BLaER1 (cell line): ENCODE results near the gene MORC1.
"Not testable (repeated sequence)": the region's sequence is repeated elsewhere in the genome, so short reads cannot be mapped to it uniquely, and the experiment has no call there.

ENCODE experiments used
- H3K27ac ChIP-seq: shearing (Covaris generic); formaldehyde crosslinking; 2 replicates; pipeline ENCODE4 v1.8.1; 2022
- H3K27me3 ChIP-seq: shearing (Covaris generic); formaldehyde crosslinking; 2 replicates; pipeline ENCODE4 v1.8.1; 2022
- H3K36me3 ChIP-seq: shearing (Covaris generic); formaldehyde crosslinking; 2 replicates; pipeline ENCODE4 v1.8.1; 2022
- H3K4me1 ChIP-seq: shearing (Covaris generic); formaldehyde crosslinking; 2 replicates; pipeline ENCODE4 v1.8.1; 2022
- H3K4me2 ChIP-seq: shearing (Covaris generic); formaldehyde crosslinking; 2 replicates; pipeline ENCODE4 v1.8.1; 2022
- H3K4me3 ChIP-seq: shearing (Covaris generic); formaldehyde crosslinking; 2 replicates; pipeline ENCODE4 v1.8.1; 2022
- H3K9ac ChIP-seq: shearing (Covaris generic); formaldehyde crosslinking; 2 replicates; pipeline ENCODE4 v1.8.1; 2022
- H3K9me3 ChIP-seq: shearing (Covaris generic); formaldehyde crosslinking; 2 replicates; pipeline ENCODE4 v1.8.1; 2022
- H4K20me1 ChIP-seq: shearing (Covaris generic); formaldehyde crosslinking; 2 replicates; pipeline ENCODE4 v1.8.1; 2022
- Cebpa-rat ChIP-seq: shearing (Covaris generic); IDR thresholded peaks from 2 replicates; pipeline ENCODE4 v1.8.1; 2022

The MORC1 gene

GRCh38 chr3:109137761-109138160 is 19.8 kb upstream of the MORC1 start:
- H3K36me3 ChIP-seq: no peaks in the 10 kb centered on the region
- H3K27me3 ChIP-seq: no peaks in the 10 kb centered on the region
- no peaks in the 10 kb centered on the region for H3K9me3 ChIP-seq
- H3K9ac ChIP-seq: no peak overlapping the region
- TF ChIP-seq Cebpa-rat: no peak
- no peak overlapping the region for H3K27ac ChIP-seq
- no peak overlapping the region for H3K4me3 ChIP-seq
- H3K4me2 ChIP-seq: no peak overlapping the region
- no peaks in the 10 kb centered on the region for H4K20me1 ChIP-seq
- H3K4me1 ChIP-seq: no peaks in the 10 kb centered on the region

- Histone ChIP-seq H3K4me1 (peaks cover 3% of the 10 kb centered on the region), H3K9ac (no peak within 1 kb of the TSS), H3K9me3 (no peaks in the 10 kb centered on the region), H3K27me3 (no peaks in the 10 kb centered on the region), H4K20me1 (no peaks in the 10 kb centered on the region), H3K36me3 (no peaks in the 10 kb centered on the region), H3K27ac (no peak within 1 kb of the TSS), H3K4me3 (no peak within 1 kb of the TSS), H3K4me2 (no peak within 1 kb of the TSS)
- no peak for TF ChIP-seq Cebpa-rat
These were observed 18.6 kb upstream of the MORC1 start, which contains the start of gene C3orf85 for GRCh38 chr3:109136523-109136922. Gene C3orf85 (plus strand): TSS chr3:109136719. CDS start chr3:109136848, 129 bp downstream.

- not testable (repeated sequence) for H4K20me1 ChIP-seq, H3K27me3 ChIP-seq, H3K27ac ChIP-seq, H3K4me2 ChIP-seq, H3K4me3 ChIP-seq, H3K9me3 ChIP-seq, H3K9ac ChIP-seq, H3K36me3 ChIP-seq
- peaks cover 12% of the 10 kb centered on the region for H3K4me1 ChIP-seq
These were observed 15.5 kb upstream of the MORC1 start for GRCh38 chr3:109133474-109133816.

GRCh38 chr3:109132801-109133473 is 15.0 kb upstream of the MORC1 start:
- H4K20me1 ChIP-seq: no peaks in the 10 kb centered on the region
- no peaks in the 10 kb centered on the region for H3K9me3 ChIP-seq
- no peak for TF ChIP-seq Cebpa-rat
- H3K4me1 ChIP-seq: peaks cover 12% of the 10 kb centered on the region
- no peak overlapping the region for H3K4me3 ChIP-seq
- no peak overlapping the region for H3K4me2 ChIP-seq
- no peak overlapping the region for H3K9ac ChIP-seq
- no peaks in the 10 kb centered on the region for H3K36me3 ChIP-seq
- no peaks in the 10 kb centered on the region for H3K27me3 ChIP-seq
- H3K27ac ChIP-seq: no peak overlapping the region

- no peak for TF ChIP-seq Cebpa-rat
- no peak overlapping the region for H3K27ac ChIP-seq
- H3K4me1 ChIP-seq: peaks cover 12% of the 10 kb centered on the region
- H3K4me3 ChIP-seq: no peak overlapping the region
- no peaks in the 10 kb centered on the region for H4K20me1 ChIP-seq
- no peak overlapping the region for H3K9ac ChIP-seq
- H3K27me3 ChIP-seq: no peaks in the 10 kb centered on the region
- H3K9me3 ChIP-seq: no peaks in the 10 kb centered on the region
- peak overlapping the region; percentile 1 for H3K4me2 ChIP-seq
- no peaks in the 10 kb centered on the region for H3K36me3 ChIP-seq
These were observed 13.3 kb upstream of the MORC1 start for GRCh38 chr3:109131276-109131675.

GRCh38 chr3:109127553-109127952 is 9.6 kb upstream of the MORC1 start:
- H3K27ac ChIP-seq: no peak overlapping the region
- TF ChIP-seq Cebpa-rat: no peak
- no peak overlapping the region for H3K4me3 ChIP-seq
- no peaks in the 10 kb centered on the region for H3K36me3 ChIP-seq
- H3K4me1 ChIP-seq: peaks cover 17% of the 10 kb centered on the region
- H4K20me1 ChIP-seq: no peaks in the 10 kb centered on the region
- no peak overlapping the region for H3K4me2 ChIP-seq
- H3K27me3 ChIP-seq: no peaks in the 10 kb centered on the region
- H3K9me3 ChIP-seq: no peaks in the 10 kb centered on the region
- H3K9ac ChIP-seq: no peak overlapping the region

- Histone ChIP-seq H3K4me2 (no peak overlapping the region), H3K9me3 (no peaks in the 10 kb centered on the region), H3K4me3 (no peak overlapping the region), H3K36me3 (no peaks in the 10 kb centered on the region), H3K4me1 (peaks cover 25% of the 10 kb centered on the region), H3K9ac (no peak overlapping the region), H3K27ac (no peak overlapping the region), H3K27me3 (no peaks in the 10 kb centered on the region), H4K20me1 (no peaks in the 10 kb centered on the region)
- TF ChIP-seq Cebpa-rat: no peak
These were observed 8.0 kb upstream of the MORC1 start for GRCh38 chr3:109125902-109126301.

GRCh38 chr3:109122690-109123089 is 4.8 kb upstream of the MORC1 start:
- Histone ChIP-seq H3K4me2 (peak overlapping the region; percentile 68), H3K36me3 (no peaks in the 10 kb centered on the region), H3K27me3 (no peaks in the 10 kb centered on the region), H3K27ac (peak overlapping the region; percentile 68; the same call in 1 of the 2 replicates), H3K4me3 (no peak overlapping the region), H3K9ac (no peak overlapping the region), H3K9me3 (peaks cover 4% of the 10 kb centered on the region; the same call in 1 of the 2 replicates), H3K4me1 (peaks cover 29% of the 10 kb centered on the region), H4K20me1 (no peaks in the 10 kb centered on the region)
- TF ChIP-seq Cebpa-rat: no peak

- no peaks in the 10 kb centered on the region for H4K20me1 ChIP-seq
- no peak overlapping the region for H3K4me3 ChIP-seq
- H3K27ac ChIP-seq: no peak overlapping the region
- H3K4me1 ChIP-seq: peaks cover 29% of the 10 kb centered on the region
- H3K4me2 ChIP-seq: no peak overlapping the region
- no peaks in the 10 kb centered on the region for H3K27me3 ChIP-seq
- no peak overlapping the region for H3K9ac ChIP-seq
- no peaks in the 10 kb centered on the region for H3K36me3 ChIP-seq
- TF ChIP-seq Cebpa-rat: no peak
- H3K9me3 ChIP-seq: peaks cover 4% of the 10 kb centered on the region; the same call in 1 of the 2 replicates
These were observed 650 bp upstream of the MORC1 start for GRCh38 chr3:109118584-109118983.

GRCh38 chr3:109116031-109116430 is 1.9 kb downstream of the MORC1 start:
- Histone ChIP-seq H3K4me3 (no peak overlapping the region), H3K36me3 (no peaks in the 10 kb centered on the region)

GRCh38 chr3:109115451-109115850 is 2.5 kb downstream of the MORC1 start:
- Histone ChIP-seq H3K36me3 (no peaks in the 10 kb centered on the region), H3K9me3 (peaks cover 4% of the 10 kb centered on the region; the same call in 1 of the 2 replicates), H3K4me2 (no peak overlapping the region), H4K20me1 (no peaks in the 10 kb centered on the region), H3K4me3 (no peak overlapping the region), H3K9ac (no peak overlapping the region), H3K27me3 (no peaks in the 10 kb centered on the region), H3K4me1 (peaks cover 3% of the 10 kb centered on the region), H3K27ac (no peak overlapping the region)
- TF ChIP-seq Cebpa-rat: no peak

More at GRCh38 chr3:109116031-109116430, 1.9 kb downstream of the MORC1 start:
- Histone ChIP-seq H3K4me1 (peaks cover 9% of the 10 kb centered on the region), H3K4me2 (no peak overlapping the region), H3K27ac (no peak overlapping the region), H3K27me3 (no peaks in the 10 kb centered on the region), H3K9ac (no peak overlapping the region), H3K9me3 (peaks cover 4% of the 10 kb centered on the region; the same call in 1 of the 2 replicates), H4K20me1 (no peaks in the 10 kb centered on the region)
- no peak for TF ChIP-seq Cebpa-rat
